Cerebellar nuclear complex (tissue), 1 donor: ENCODE results near the gene NOC4L.

Experiments used
- DNase-seq, 2 experiments: peaks; one replicate each; lab custom pipeline; 2025; lab: John Stamatoyannopoulos, UW

Gene NOC4L

GRCh38 chr12:132170094-132170636, 25.9 kb downstream of the NOC4L start:
- DNase-seq = no peak

GRCh38 chr12:132170637-132171292, 26.5 kb downstream of the NOC4L start:
- no peak for DNase-seq

GRCh38 chr12:132171293-132171967, 27.2 kb downstream of the NOC4L start:
- no peak for DNase-seq

- no peak for DNase-seq
These were observed 27.8 kb downstream of the NOC4L start for GRCh38 chr12:132171968-132172521.

DNA sequence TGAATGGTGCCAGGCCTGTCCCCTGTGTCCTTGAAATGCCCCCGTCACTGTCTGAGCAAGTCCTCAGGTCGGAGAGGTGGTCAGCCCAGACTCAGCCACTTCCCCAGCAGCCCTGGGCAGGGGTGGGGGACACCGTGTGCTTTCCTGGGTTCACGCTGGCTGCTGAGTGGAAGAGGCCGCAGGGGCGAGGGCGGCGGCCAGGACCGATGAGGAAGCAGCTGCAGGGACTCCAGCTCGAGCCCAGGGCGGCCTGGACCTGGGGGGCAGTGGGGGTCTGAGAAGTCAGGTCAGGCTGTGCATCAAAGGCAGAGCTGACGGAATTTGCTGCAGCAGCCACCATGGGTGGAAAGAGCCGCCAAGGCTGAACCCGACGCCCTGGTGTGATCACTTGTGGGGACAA, 28.4 kb downstream of the NOC4L start:
- no peak for DNase-seq

GRCh38 chr12:132173135-132174014, 29.1 kb downstream of the NOC4L start:
- DNase-seq = no peak

- DNase-seq = no peak
These were observed 30.0 kb downstream of the NOC4L start for GRCh38 chr12:132174015-132174838.

GRCh38 chr12:132174839-132175490, 30.7 kb downstream of the NOC4L start:
- no peak for DNase-seq

DNA sequence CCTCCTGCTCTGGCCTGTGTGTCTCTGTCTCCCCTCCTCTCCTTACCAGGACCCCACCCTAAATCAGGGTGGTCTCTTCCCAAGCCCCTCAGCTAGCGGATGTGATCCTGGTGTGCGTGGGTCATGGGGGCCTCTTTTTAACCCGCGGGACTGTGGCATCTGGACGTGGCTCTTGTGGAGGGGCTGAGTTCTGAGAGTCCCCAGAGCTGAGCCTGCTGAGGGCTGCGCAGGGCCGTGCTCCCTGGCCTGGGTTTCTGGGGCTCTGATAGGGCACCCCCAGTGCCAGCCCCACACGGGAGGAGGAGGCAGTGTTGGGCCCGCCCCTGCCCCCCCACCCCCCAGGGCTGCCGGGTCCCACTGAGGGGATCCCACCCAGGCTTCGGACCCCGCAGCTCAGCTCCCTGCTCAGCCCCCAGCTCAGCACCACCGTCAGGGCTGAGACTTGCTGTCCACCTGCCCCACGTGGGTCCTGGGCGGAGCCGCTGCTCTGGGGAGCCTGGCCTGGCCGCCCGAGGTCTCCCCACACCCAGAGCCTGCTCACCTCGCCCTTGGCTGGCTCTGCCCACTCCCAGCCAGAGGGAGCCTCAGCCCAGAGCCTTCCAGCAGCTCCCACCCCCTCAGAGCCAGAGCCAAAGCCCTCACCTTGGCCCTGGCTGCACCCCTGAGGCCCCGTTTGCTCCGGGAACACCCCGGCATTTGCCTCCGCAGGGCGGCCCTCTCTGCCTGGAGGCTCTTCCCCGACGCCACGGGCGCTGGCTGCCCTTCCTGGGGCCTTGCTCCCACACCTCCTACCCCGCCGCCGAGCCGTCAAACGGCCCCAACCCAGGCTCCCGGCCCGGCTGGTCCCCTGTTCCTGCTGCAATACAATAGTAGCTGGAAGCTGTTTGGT, 31.5 kb downstream of the NOC4L start:
- DNase-seq = no peak

DNA sequence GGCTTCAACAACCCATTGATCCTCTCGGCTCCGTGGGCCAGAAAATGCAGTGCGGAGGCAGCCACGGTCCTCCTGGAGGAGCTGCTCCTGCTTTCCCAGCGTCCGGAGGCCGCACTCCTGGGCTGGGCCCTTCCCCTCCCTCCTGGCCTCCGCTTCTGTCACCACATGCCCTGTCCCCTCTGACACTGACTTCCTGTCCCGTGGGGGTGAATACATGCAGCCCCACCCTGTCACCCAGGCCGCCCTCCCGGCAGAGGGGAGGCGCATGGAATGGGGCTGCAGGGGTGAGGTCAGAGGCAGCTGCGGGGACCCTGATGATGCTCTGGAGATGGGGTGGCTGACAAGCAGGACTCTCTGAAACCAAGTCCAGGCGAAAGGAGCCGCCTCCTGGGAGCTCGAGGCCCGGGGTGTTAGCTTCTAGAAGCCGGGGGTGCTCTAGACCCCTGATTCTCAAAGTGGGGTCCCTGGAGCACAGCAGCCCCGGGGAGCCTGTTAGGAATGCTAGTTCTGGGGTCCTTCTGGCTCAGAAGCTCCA, 32.2 kb downstream of the NOC4L start:
- DNase-seq = no peak

DNA sequence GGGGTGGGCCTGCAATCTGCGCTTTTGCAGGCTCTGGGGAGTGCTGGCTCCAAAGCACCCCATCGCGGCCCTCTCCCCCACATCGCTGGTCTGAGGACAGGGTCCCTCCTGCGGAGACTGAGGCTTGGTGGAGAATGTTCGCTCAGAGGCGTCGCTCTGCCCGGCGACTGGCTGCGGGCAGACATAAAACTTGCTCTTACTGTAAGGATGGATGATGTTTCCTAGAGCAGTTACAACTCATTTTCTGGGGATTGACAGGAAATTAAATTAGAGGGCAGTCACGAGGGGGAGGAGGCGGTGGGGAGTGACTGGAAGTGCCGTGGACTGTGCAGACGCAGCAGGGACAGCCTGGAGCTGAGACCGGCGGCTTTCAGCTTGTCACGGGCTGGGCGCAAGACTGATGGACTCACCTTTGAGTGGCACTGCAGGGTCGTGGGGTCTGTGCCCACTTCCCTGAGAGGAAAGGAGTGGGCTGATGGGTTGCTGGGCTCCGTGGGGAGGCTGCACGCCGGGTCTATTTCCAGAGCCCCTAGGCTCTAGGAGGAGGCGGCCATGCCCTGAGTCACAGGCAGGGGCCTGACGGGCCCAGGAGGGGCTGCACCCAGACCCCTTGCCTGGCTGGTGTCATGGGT, 32.8 kb downstream of the NOC4L start:
- DNase-seq = no peak

DNA sequence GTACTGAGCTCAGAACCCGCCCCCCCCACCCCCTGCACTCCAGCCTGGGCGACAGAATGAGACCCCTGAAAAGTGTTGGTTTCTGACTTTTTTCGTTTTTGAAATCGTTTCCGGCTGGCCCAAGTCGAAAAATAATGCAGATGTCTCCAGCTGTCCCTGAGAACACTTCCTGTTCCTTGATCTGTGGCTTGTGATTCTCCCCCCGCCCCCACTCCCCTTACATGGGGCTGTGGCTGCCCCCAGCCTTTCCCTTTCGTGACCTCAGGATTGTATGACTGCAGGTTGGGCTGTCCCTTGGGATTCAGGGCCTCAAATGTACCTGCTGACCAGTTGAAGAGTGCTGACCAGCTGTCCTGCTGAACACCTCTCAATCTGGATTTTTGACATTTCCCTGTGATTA, 34.1 kb downstream of the NOC4L start:
- no peak for DNase-seq

DNA sequence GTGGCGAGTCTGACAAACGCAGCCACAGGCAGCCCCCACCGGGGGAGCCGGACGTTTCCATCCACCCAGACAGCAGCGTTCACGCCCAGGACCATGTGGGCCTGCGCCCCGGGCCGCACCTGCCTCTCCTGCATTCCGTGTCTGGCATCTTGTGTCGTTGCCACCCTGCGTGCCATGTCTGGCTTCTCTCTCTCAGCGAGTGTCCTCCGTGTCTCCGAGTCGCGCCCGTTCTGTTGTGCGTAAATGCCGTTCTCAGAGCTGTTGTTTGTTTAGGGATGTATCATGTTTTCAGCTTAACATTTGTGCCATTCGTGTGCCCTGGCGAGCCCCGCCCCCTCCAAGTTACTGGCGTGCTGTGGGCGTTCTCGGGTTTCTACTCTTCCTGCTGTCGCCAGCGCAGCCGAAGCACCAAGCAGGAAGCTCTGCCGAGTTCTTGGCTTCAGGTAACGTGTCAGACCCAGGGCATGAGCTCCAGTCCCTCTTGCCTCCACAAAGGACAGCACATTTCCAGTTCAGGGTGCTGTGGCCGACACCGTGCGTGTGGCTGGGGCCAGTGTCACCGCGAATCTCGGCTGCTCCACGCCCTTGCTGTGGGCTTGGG, 34.6 kb downstream of the NOC4L start:
- no peak for DNase-seq

DNA sequence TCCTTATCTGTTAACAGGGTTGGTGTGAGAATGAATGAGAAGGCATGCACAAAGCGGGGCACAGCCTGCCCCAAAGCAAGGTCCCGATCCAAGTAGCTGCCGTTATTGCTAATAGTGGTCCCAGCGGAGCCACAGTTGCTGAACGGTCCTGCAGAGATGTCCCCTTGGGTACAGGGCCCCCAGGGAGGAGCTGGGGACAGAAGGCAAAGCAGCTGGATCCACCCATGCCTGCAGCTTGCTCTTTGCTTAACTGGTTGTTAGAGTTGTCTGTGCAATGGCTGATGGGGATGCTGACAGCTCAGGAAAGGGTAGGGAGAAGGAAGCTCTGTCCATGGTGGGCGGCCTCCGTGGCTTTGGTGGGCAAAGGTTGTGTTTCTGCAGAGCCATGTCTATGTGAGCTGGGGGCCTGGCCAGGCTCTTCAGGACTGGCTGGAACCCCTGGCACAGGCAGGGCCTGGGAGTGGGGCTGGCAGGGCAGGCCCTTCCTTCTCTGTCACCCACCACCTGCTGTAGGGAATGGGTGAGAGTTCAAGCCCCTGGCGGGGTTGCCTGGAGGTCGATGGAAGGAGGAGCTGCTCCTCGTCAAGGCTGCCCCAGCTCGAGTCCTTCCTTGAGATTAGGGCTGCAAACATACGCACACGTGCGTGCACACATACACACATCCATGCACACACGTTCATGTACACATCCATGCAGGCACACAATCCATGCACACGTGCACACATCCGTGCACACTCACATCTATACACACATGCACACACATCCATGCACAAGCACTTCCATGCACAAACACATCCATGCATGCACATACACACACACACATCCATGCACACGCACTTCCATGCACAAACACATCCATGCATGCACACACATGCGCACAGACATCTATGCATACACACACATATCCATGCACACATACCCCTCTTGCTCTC, 35.4 kb downstream of the NOC4L start:
- no peak for DNase-seq

GRCh38 chr12:132180648-132181546, 36.6 kb downstream of the NOC4L start:
- no peak for DNase-seq

DNA sequence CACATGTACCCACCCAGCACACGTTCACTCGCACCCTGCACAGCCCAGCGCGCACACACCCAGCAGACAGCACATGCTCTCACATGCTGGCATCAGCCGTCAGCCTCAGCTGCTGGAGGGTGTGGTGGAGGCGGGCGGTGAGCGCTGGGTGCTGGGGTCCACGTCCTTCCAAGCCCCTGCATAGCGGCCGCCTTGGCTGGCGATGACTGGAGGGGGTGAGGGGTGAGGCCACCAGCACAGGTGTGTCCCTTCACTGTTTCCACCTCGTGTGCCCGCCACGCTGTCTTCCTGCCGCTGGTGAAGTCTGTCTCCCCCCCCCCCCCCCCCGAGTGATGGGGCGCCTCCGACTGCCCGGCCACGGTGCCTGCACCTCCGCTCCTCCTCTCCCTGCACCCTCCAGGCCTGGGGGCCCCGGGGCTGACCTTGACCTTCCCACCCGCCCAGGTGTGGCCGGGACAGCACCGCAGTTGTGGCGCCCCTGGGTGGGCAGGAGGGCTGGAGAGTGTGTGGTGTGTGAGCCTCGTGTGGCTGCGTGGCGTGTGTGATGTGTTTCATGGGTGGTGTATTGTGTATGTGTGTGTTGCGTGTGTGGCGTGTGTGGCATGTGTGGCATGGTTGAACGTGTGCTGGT, 37.4 kb downstream of the NOC4L start:
- no peak for DNase-seq
